Measurements from ENCODE around the gene IGFBP6. TPM values are rescaled to one million over a fixed set of nuclear protein-coding genes. Genes with fewer than 3 reads are reported as not detected.

IGFBP6 gene
- total and polyA plus RNA-seq, 9 of the 15 experiments (the other 6 are each of a cell fraction or from before 2014, with no cell fraction given) = 0.15 to 1.4 (median 0.54) TPM

DNA sequence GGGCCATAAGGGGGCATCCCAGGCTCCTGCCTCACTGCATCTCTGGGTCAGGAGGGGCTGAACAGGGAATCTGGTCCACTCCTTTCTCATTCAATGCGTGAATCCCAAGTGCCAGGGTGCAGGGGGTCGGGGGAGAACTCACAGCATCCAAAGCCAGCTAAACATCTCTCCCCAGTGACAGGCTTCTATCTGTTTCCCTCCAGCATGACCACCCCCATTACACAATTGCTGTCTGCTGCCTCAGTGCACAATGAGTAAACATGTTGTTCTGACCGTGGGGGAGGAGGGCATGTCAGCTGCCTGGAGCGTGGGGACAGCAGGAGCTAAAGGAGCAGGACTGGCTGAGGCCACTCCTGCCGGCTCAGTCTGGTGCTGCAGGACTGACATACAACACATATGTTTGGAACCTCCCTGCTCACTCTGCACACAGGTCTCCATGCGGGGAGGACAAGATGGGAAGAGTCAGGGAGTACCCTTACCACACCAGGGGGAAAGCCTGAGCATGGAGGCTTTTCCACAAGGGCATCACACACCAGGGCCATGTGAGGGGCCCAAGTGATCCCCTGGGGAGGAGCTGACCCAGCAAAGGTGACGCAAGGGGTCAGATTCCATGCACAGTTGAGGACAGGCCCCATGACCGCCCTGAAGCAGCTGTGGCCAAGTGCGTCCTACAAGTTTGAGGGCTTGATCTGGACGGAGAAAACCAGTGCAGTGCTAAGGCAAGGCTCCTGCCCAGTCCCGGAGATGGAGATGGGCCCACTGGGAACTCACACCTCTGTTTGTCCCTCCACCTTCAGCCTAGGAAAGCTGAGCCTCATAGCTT is 46.2 kb upstream of the IGFBP6 start (continued):
- TF ChIP-seq CREB3L1 (IDR thresholded peaks at IDR 0.05; ENCODE audit: borderline replicate concordance, low read depth) (no peak), REST (IDR thresholded peaks at IDR 0.05; ENCODE audit: borderline replicate concordance) (peak; percentile 60), REST (CRISPR knock-in tag; IDR thresholded peaks at IDR 0.05; ENCODE audit: low read depth) (no peak), SREBF2 (CRISPR knock-in tag; IDR thresholded peaks at IDR 0.05) (no peak), CEBPZ (IDR thresholded peaks at IDR 0.05; ENCODE audit: borderline replicate concordance, low read depth, low read length) (no peak), PHF21A (IDR thresholded peaks at IDR 0.05; ENCODE audit: borderline replicate concordance, low read depth) (no peak), HOXB6 (CRISPR knock-in tag; IDR thresholded peaks at IDR 0.05; ENCODE audit: borderline replicate concordance) (no peak), CEBPB (tag; IDR thresholded peaks at IDR 0.05) (peak; percentile 60), NEUROD1 (IDR thresholded peaks at IDR 0.05; ENCODE audit: borderline replicate concordance, low read depth, low read length, partially characterized antibody) (no peak), KLF10 (CRISPR knock-in tag; IDR thresholded peaks at IDR 0.05) (no peak), DIDO1 (tag; IDR thresholded peaks at IDR 0.05; ENCODE audit: low read depth) (no peak)
- TF ChIP-seq, protein P1, sequence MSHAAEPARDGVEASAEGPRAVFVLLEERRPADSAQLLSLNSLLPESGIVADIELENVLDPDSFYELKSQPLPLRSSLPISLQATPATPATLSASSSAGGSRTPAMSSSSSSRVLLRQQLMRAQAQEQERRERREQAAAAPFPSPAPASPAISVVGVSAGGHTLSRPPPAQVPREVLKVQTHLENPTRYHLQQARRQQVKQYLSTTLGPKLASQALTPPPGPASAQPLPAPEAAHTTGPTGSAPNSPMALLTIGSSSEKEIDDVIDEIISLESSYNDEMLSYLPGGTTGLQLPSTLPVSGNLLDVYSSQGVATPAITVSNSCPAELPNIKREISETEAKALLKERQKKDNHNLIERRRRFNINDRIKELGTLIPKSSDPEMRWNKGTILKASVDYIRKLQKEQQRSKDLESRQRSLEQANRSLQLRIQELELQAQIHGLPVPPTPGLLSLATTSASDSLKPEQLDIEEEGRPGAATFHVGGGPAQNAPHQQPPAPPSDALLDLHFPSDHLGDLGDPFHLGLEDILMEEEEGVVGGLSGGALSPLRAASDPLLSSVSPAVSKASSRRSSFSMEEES (CRISPR knock-in tag; IDR thresholded peaks at IDR 0.05) = no peak
